Upper lobe of left lung (tissue), 6 donors: ENCODE results near the gene TTLL8. TPM values are rescaled to one million over a fixed set of nuclear protein-coding genes. Genes with fewer than 3 reads are reported as not detected.
"Not testable (repeated sequence)": the region's sequence is repeated elsewhere in the genome, so short reads cannot be mapped to it uniquely, and the experiment has no call there.

ENCODE experiments used
- ATAC-seq, 2 donors: fragments of 200-7000 bp; cut with Tn5 transposase; one replicate each; pipeline ENCODE4 v1.9.1; 2022; ENCODE audit warnings: mild to moderate bottlenecking in 2 of 2, moderate library complexity in 2 of 2; ENCODE audit not compliant: low FRiP score in 2 of 2
- DNase-seq, 2 donors: peaks; one replicate each; pipeline ENCODE4 v3.0.0-alpha.2; 2019 to 2020
- H3K27ac ChIP-seq, 4 donors: fragments of 200-600 bp; sonication (generic); one replicate each; pipeline ENCODE4 v1.5.1; 2016 to 2019
- H3K27me3 ChIP-seq, 4 donors: fragments of 200-600 bp; sonication (generic); one replicate each; pipeline ENCODE4 v1.5.1; 2017 to 2019
- H3K36me3 ChIP-seq, 4 donors: fragments of 200-600 bp; sonication (generic); one replicate each; pipeline ENCODE4 v1.5.1; 2016 to 2019
- H3K4me1 ChIP-seq, 4 donors: fragments of 200-600 bp; sonication (generic); one replicate each; pipeline ENCODE4 v1.5.1; 2018 to 2019
- H3K4me3 ChIP-seq, 4 donors: fragments of 200-600 bp; sonication (generic); one replicate each; pipeline ENCODE4 v1.5.1; 2017 to 2019; ENCODE audit warnings: mild to moderate bottlenecking in 2 of 4, moderate library complexity in 1 of 4
- H3K9me3 ChIP-seq, 4 donors: fragments of 200-600 bp; sonication (generic); one replicate each; pipeline ENCODE4 v1.5.1; 2018 to 2019
- CTCF ChIP-seq, 6 experiments: fragments of 450-650 bp in 4 of 6; fragments of 200-600 bp in 2 of 6; sonication (generic) in 2 of 6; IDR thresholded peaks; one replicate each; pipeline ENCODE4 v1.5.1; 2016 to 2019; ENCODE audit warnings: antibody characterized with exemption in 6 of 6
- EP300 ChIP-seq, 4 donors: sonication (generic); formaldehyde crosslinking; IDR thresholded peaks; one replicate each; pipeline ENCODE4 v1.5.1; 2017; ENCODE audit warnings: antibody characterized with exemption in 4 of 4, control low read depth in 2 of 4
- POLR2A ChIP-seq, 4 donors: fragments of 450-650 bp; IDR thresholded peaks; one replicate each; pipeline ENCODE4 v1.5.1; 2016 to 2017; ENCODE audit warnings: antibody characterized with exemption in 4 of 4, mild to moderate bottlenecking in 2 of 4
- POLR2AphosphoS5 ChIP-seq, 2 donors: sonication (generic); formaldehyde crosslinking; IDR thresholded peaks; one replicate each; pipeline ENCODE4 v1.5.1; 2017; ENCODE audit warnings: antibody characterized with exemption in 2 of 2
- WGBS, 2 donors: methylation state at CpG; one replicate each; pipeline ENCODE4 v1.1.5; 2017 to 2018; 5-methylcytosine and 5-hydroxymethylcytosine counted together
- total RNA-seq, 6 donors: library from RNA; depleted of rRNA in 4 of 6; stranded (reverse); fragments of >200 nt in 4 of 6; gene quantifications; one replicate each; pipeline versions ENCODE4 v1.1.0 to v1.2.1, GENCODE V29; 2016 to 2021
- donor health status: DM: no; HTN: no; CAD: no; lungs with moderate emphysema.
- donor health status: DM: no; HTN: yes; CAD: no; lungs with severe emphysema.

TTLL8 gene
- total RNA-seq, 6 donors from 2014 or later: not detected

GRCh38 chr22:50087646-50088045 lies 29.5 kb upstream of the TTLL8 start:
- ATAC-seq: no peak
- no peak for DNase-seq
- no peak overlapping the region for H3K27ac ChIP-seq
- H3K4me3 ChIP-seq: no peak overlapping the region
- 89 to 98% methylated on average over 12 of the region's 12 CpGs for WGBS, 2 donors
- H3K4me1 ChIP-seq: peaks cover 0 to 10% (median 0%) of the 10 kb centered on the region in 4 donors
- no peaks in the 10 kb centered on the region for H3K27me3 ChIP-seq
- peaks cover 0 to 11% (median 0%) of the 10 kb centered on the region in 4 donors for H3K9me3 ChIP-seq
- H3K36me3 ChIP-seq: no peaks in the 10 kb centered on the region
- TF ChIP-seq CTCF (IDR thresholded peaks at IDR 0.05) (no peak), EP300 (IDR thresholded peaks at IDR 0.05) (no peak), POLR2AphosphoS5 (IDR thresholded peaks at IDR 0.05) (no peak), POLR2A (IDR thresholded peaks at IDR 0.05) (no peak)

GRCh38 chr22:50086975-50087374 lies 28.9 kb upstream of the TTLL8 start:
- ATAC-seq, H3K27me3 ChIP-seq, DNase-seq, H3K4me3 ChIP-seq, H3K4me1 ChIP-seq, H3K27ac ChIP-seq, H3K36me3 ChIP-seq: not testable (repeated sequence)
- peaks cover 0 to 11% (median 0%) of the 10 kb centered on the region in 4 donors for H3K9me3 ChIP-seq
- 89 to 95% methylated on average over 4 of the region's 4 CpGs for WGBS, 2 donors

GRCh38 chr22:50086526-50086925 lies 28.4 kb upstream of the TTLL8 start:
- Histone ChIP-seq H3K36me3 (no peaks in the 10 kb centered on the region), H3K4me3 (no peak overlapping the region), H3K27me3 (no peaks in the 10 kb centered on the region), H3K9me3 (peaks cover 0 to 11% (median 0%) of the 10 kb centered on the region in 4 donors), H3K27ac (no peak overlapping the region), H3K4me1 (peaks cover 0 to 10% (median 0%) of the 10 kb centered on the region in 4 donors)
- DNase-seq (no peak), ATAC-seq (no peak)
- 65 to 68% methylated on average over 5 of the region's 5 CpGs for WGBS, 2 donors
- TF ChIP-seq POLR2AphosphoS5 (IDR thresholded peaks at IDR 0.05): no peak
- no peak for TF ChIP-seq CTCF (IDR thresholded peaks at IDR 0.05)
- TF ChIP-seq EP300 (IDR thresholded peaks at IDR 0.05): no peak
- no peak for TF ChIP-seq POLR2A (IDR thresholded peaks at IDR 0.05)

GRCh38 chr22:50085211-50085972 lies 27.3 kb upstream of the TTLL8 start, which contains the start of gene MLC1:
Gene MLC1, minus strand, starts transcription at chr22:50085426. Its CDS starts 524 bp downstream, at chr22:50084902.
- ATAC-seq (no peak), DNase-seq (no peak)
- TF ChIP-seq EP300 (IDR thresholded peaks at IDR 0.05): no peak
- no peak for TF ChIP-seq POLR2AphosphoS5 (IDR thresholded peaks at IDR 0.05)
- TF ChIP-seq POLR2A (IDR thresholded peaks at IDR 0.05): no peak
- no peak for TF ChIP-seq CTCF (IDR thresholded peaks at IDR 0.05)
- WGBS, 2 donors: 38 to 42% methylated on average over 27 to 29 of the region's 29 CpGs
- H3K27me3 ChIP-seq: no peaks in the 10 kb centered on the region
- peaks cover 0 to 10% (median 0%) of the 10 kb centered on the region in 4 donors for H3K4me1 ChIP-seq
- peak within 1 kb of the TSS in 1 of 4 donors; percentile 20 for H3K4me3 ChIP-seq
- H3K36me3 ChIP-seq: no peaks in the 10 kb centered on the region
- H3K27ac ChIP-seq: no peak within 1 kb of the TSS
- peaks cover 0 to 10% (median 0%) of the 10 kb centered on the region in 4 donors for H3K9me3 ChIP-seq

- TF ChIP-seq POLR2A (IDR thresholded peaks at IDR 0.05) (no peak), CTCF (IDR thresholded peaks at IDR 0.05) (no peak), POLR2AphosphoS5 (IDR thresholded peaks at IDR 0.05) (no peak), EP300 (IDR thresholded peaks at IDR 0.05) (no peak)
- Histone ChIP-seq H3K9me3 (peaks cover 0 to 2% (median 0%) of the 10 kb centered on the region in 4 donors), H3K4me1 (peaks cover 0 to 10% (median 0%) of the 10 kb centered on the region in 4 donors), H3K27me3 (no peaks in the 10 kb centered on the region), H3K36me3 (no peaks in the 10 kb centered on the region), H3K4me3 (no peak overlapping the region), H3K27ac (no peak overlapping the region)
- no peak for DNase-seq
- WGBS, 2 donors: 42 to 53% methylated on average over 11 to 12 of the region's 16 CpGs
- ATAC-seq: no peak
Measured at GRCh38 chr22:50084614-50085021, 26.5 kb upstream of the TTLL8 start.
